Transverse colon (tissue), 4 donors: ENCODE data around the gene SLC27A2. TPM values are rescaled to one million over a fixed set of nuclear protein-coding genes. Genes with fewer than 3 reads are reported as not detected.

Source experiments
- DNase-seq: peaks from one replicate; pipeline ENCODE4 v3.0.0-alpha.2; 2019
- H3K27ac ChIP-seq, 4 donors: fragments of 200-600 bp; sonication (generic); 2 replicates each; pipeline ENCODE4 v1.5.1; 2016 to 2018; ENCODE audit warnings: inconsistent platforms in 4 of 4
- H3K27me3 ChIP-seq: fragments of 200-600 bp; sonication (generic); 2 replicates; pipeline ENCODE4 v1.5.1; 2017; ENCODE audit warnings: inconsistent platforms
- H3K36me3 ChIP-seq, 4 donors: fragments of 200-600 bp; sonication (generic); 2 replicates each; pipeline ENCODE4 v1.5.1; 2017 to 2019; ENCODE audit warnings: inconsistent platforms in 4 of 4
- H3K4me1 ChIP-seq, 4 donors: fragments of 200-600 bp; sonication (generic); 2 replicates each; pipeline ENCODE4 v1.5.1; 2017 to 2020; ENCODE audit warnings: inconsistent platforms in 4 of 4
- H3K4me3 ChIP-seq, 4 donors: fragments of 200-600 bp; sonication (generic); 1 replicate in 1 of 4; 2 replicates in 3 of 4; pipeline versions ENCODE4 v1.5.1 to v1.6.1; 2017 to 2019; ENCODE audit warnings: inconsistent platforms in 4 of 4
- H3K9me3 ChIP-seq, 2 donors: fragments of 200-600 bp; sonication (generic); 2 replicates each; pipeline ENCODE4 v1.5.1; 2017 to 2019; ENCODE audit warnings: inconsistent platforms in 2 of 2
- EP300 ChIP-seq: sonication (generic); formaldehyde crosslinking; IDR thresholded peaks from one replicate; pipeline ENCODE4 v1.6.1; 2017; ENCODE audit warnings: antibody characterized with exemption, low read depth
- POLR2A ChIP-seq: fragments of 450-650 bp; IDR thresholded peaks from one replicate; pipeline ENCODE4 v1.6.1; 2016; ENCODE audit warnings: antibody characterized with exemption, mild to moderate bottlenecking, moderate library complexity
- POLR2AphosphoS5 ChIP-seq, 3 donors: sonication (generic); formaldehyde crosslinking; IDR thresholded peaks; one replicate each; pipeline ENCODE4 v1.6.1; 2016; ENCODE audit warnings: antibody characterized with exemption in 3 of 3
- WGBS, 2 donors: methylation state at CpG; one replicate each; pipeline ENCODE4 v1.1.5; 2018; ENCODE audit warnings: low coverage in 1 of 2; 5-methylcytosine and 5-hydroxymethylcytosine counted together
- in situ Hi-C, 4 donors: fragments of 200-750 bp; cut with MboI; loops; one replicate each; pipeline versions ENCODE4 v1.15.0 to v1.15.1; 2017; ENCODE audit warnings: low sequenced_read_pairs in 3 of 4, low pct_ligation_motif_present in 1 of 4, low pct_unique_long_range_greater_than_20kb in 1 of 4
- intact Hi-C: fragments of 100-400 bp; cut with DNase I; formaldehyde crosslinking; loops from one replicate; pipeline ENCODE4 v1.15.1; 2023; ENCODE audit warnings: low total_unique reads
- small RNA-seq, 4 donors: library from RNA; depleted of rRNA; stranded (forward); fragments of <200 nt; gene quantifications; one replicate each; pipeline ENCODE3, GENCODE V24; 2016
- total RNA-seq, 4 donors: library from RNA; depleted of rRNA; stranded (reverse); fragments of >200 nt; gene quantifications; one replicate each; pipeline ENCODE4 v1.1.0, GENCODE V29; 2016
- TF ChIP-seq, protein P1 (sequence below), 5 experiments: fragments of 200-600 bp in 3 of 5; fragments of 450-650 bp in 2 of 5; sonication (generic) in 3 of 5; IDR thresholded peaks; 1 replicate in 2 of 5; 2 replicates in 3 of 5; pipeline ENCODE4 v1.5.1; 2016 to 2017; ENCODE audit warnings: antibody characterized with exemption in 5 of 5, inconsistent platforms in 3 of 5, mild to moderate bottlenecking in 2 of 5, moderate library complexity in 1 of 5

Gene SLC27A2
- total RNA-seq, 4 donors from 2014 or later = 8.2 to 38.3 (median 21.5) TPM

DNA sequence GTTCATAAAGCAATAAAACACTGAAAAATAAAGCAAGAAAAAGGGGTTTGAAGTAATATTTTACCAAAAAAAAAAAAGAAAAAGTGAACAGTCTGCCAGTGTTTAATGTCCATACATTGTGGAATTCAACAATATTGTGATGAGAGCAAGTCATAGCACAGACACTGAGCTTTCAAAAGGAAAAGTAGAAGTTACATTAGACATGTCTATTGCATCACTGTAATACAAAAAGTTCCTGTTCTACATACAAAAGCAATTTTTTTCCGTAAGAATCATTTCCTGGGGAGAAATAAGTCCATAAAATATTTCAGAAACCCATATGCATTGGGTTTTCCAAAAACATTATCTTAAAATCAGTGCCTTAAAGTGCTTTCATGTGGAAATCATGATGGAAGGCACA lies 95.4 kb downstream of the SLC27A2 start:
- no peaks in the 10 kb centered on the region for H3K36me3 ChIP-seq
- no peak overlapping the region for H3K4me3 ChIP-seq
- intact Hi-C loops (no loop called here), in situ Hi-C loops (no loop called here)
- DNase-seq = no peak
- no peak overlapping the region for H3K27ac ChIP-seq
- H3K4me1 ChIP-seq = no peaks in the 10 kb centered on the region
- H3K9me3 ChIP-seq = no peaks in the 10 kb centered on the region
- TF ChIP-seq POLR2AphosphoS5 (IDR thresholded peaks at IDR 0.05) = no peak
- TF ChIP-seq EP300 = no peak
- no peak for TF ChIP-seq POLR2A
- TF ChIP-seq, protein P1, sequence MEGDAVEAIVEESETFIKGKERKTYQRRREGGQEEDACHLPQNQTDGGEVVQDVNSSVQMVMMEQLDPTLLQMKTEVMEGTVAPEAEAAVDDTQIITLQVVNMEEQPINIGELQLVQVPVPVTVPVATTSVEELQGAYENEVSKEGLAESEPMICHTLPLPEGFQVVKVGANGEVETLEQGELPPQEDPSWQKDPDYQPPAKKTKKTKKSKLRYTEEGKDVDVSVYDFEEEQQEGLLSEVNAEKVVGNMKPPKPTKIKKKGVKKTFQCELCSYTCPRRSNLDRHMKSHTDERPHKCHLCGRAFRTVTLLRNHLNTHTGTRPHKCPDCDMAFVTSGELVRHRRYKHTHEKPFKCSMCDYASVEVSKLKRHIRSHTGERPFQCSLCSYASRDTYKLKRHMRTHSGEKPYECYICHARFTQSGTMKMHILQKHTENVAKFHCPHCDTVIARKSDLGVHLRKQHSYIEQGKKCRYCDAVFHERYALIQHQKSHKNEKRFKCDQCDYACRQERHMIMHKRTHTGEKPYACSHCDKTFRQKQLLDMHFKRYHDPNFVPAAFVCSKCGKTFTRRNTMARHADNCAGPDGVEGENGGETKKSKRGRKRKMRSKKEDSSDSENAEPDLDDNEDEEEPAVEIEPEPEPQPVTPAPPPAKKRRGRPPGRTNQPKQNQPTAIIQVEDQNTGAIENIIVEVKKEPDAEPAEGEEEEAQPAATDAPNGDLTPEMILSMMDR (IDR thresholded peaks at IDR 0.05) = no peak
- 86 to 88% methylated on average over 1 of the region's 1 CpG for WGBS, 2 donors
- no peaks in the 10 kb centered on the region for H3K27me3 ChIP-seq

GRCh38 chr15:50278496-50278895 lies 96.5 kb downstream of the SLC27A2 start:
- no peaks in the 10 kb centered on the region for H3K9me3 ChIP-seq
- H3K36me3 ChIP-seq = no peaks in the 10 kb centered on the region
- no peaks in the 10 kb centered on the region for H3K4me1 ChIP-seq
- intact Hi-C loops (no loop called here), in situ Hi-C loops (no loop called here)
- H3K4me3 ChIP-seq = no peak overlapping the region
- TF ChIP-seq POLR2AphosphoS5 (IDR thresholded peaks at IDR 0.05) (no peak), POLR2A (no peak)
- TF ChIP-seq, protein P1 (IDR thresholded peaks at IDR 0.05) = no peak
- no peak overlapping the region for H3K27ac ChIP-seq
- no peaks in the 10 kb centered on the region for H3K27me3 ChIP-seq
- DNase-seq = no peak
- 82 to 86% methylated on average over 4 of the region's 4 CpGs for WGBS, 2 donors

DNA sequence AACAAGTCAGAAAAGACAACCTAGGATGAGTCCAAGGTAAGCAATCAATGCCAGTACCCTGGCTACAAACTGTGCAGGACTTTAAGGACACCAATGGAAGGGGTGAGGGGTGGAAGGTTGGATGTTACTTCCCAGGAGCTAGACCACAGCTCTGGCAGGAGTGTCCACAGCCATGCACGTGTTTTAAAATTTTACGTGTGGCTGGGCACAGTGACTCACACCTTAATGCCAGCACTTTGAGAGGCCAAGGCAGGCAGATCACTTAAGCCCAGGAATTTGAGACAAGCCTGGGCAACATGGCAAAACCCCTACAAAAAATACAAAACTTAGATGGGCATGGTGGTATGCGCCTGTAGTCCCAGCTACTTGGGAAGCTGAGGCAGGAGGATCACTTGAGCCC lies 98.3 kb downstream of the SLC27A2 start:
- TF ChIP-seq EP300 (no peak), POLR2AphosphoS5 (IDR thresholded peaks at IDR 0.05) (no peak), POLR2A (no peak)
- TF ChIP-seq, protein P1 (IDR thresholded peaks at IDR 0.05) = no peak
- in situ Hi-C loops = no loop called here
- DNase-seq = no peak
- intact Hi-C loops = no loop called here
- no peak overlapping the region for H3K4me3 ChIP-seq
- no peaks in the 10 kb centered on the region for H3K9me3 ChIP-seq
- H3K4me1 ChIP-seq = no peaks in the 10 kb centered on the region
- H3K36me3 ChIP-seq = no peaks in the 10 kb centered on the region
- no peak overlapping the region for H3K27ac ChIP-seq
- 98 to 100% methylated on average over 3 of the region's 3 CpGs for WGBS, 2 donors
- no peaks in the 10 kb centered on the region for H3K27me3 ChIP-seq

DNA sequence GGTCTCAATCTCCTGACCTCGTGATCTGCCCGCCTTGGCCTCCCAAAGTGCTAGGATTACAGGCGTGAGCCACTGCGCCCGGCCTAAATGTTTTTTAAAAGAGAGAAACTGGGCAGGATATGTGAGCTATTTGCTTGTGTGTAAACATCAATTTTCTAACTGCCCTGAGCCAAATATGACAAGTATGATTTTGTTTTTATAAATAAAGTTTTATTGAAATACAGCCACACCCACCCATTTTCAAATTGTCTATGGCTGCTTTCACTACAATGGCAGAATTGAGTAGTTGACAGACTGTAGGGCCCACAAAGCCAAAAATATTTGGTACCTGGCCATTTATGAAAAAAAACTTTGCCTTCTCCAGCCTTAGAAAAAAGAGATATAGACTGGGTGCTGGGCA lies 99.4 kb downstream of the SLC27A2 start:
- no peak for DNase-seq
- intact Hi-C loops (no loop called here), in situ Hi-C loops (no loop called here)
- no peak overlapping the region for H3K27ac ChIP-seq
- WGBS, 2 donors = 89% methylated on average over 5 of the region's 5 CpGs
- no peaks in the 10 kb centered on the region for H3K9me3 ChIP-seq
- TF ChIP-seq, protein P1 (IDR thresholded peaks at IDR 0.05) = no peak
- TF ChIP-seq POLR2AphosphoS5 (IDR thresholded peaks at IDR 0.05) (no peak), EP300 (no peak), POLR2A (no peak)
- H3K4me1 ChIP-seq = no peaks in the 10 kb centered on the region
- H3K27me3 ChIP-seq = no peaks in the 10 kb centered on the region
- H3K4me3 ChIP-seq = no peak overlapping the region
- no peaks in the 10 kb centered on the region for H3K36me3 ChIP-seq

Small RNA genes within 50 kb of the gene (small RNA-seq; reads per million reads assigned to genes)
- gene RF00019 = 0 reads per million in 4 donors

Other genes starting within 250 kb of the SLC27A2 start
- gene ATP8B4, start 63.0 kb upstream of the SLC27A2 start, total RNA-seq = 10 to 100 TPM in 2 of 4 donors, 1 to 10 TPM in 2; 6.2 to 26.2 (median 8.5) TPM
- under 1 TPM in 2 of 4 donors, not detected in 2; 0.14 to 0.64 TPM for gene HDC, start 83.5 kb downstream of the SLC27A2 start, total RNA-seq
- gene GABPB1, start 173.0 kb downstream of the SLC27A2 start, total RNA-seq = 10 to 100 TPM in 2 of 4 donors, 1 to 10 TPM in 2; 2.2 to 21.4 (median 13.1) TPM
- 100 to 1,000 TPM in 1 of 4 donors, 10 to 100 TPM in 3; 17.9 to 102 (median 68.9) TPM for gene USP8, start 242.2 kb downstream of the SLC27A2 start, total RNA-seq